Omental fat pad (tissue), 4 donors: Measurements from ENCODE around the gene ACSL6. TPM values are rescaled to one million over a fixed set of nuclear protein-coding genes. Genes with fewer than 3 reads are reported as not detected.

Experiments
- ATAC-seq: fragments of 150-250 bp; one replicate; pipeline ENCODE4 v1.9.1; 2016; ENCODE audit warnings: mild to moderate bottlenecking, moderate library complexity; ENCODE audit not compliant: low FRiP score
- DNase-seq: peaks from one replicate; pipeline ENCODE4 v3.0.0-alpha.2; 2019; ENCODE audit warnings: low spot score
- total RNA-seq, 4 donors: library from RNA; depleted of rRNA; stranded (reverse); fragments of >200 nt; gene quantifications; one replicate each; pipeline ENCODE4 v1.1.0, GENCODE V29; 2016
- TF ChIP-seq, protein P1 (sequence below), 3 donors: fragments of 450-650 bp; IDR thresholded peaks; one replicate each; pipeline ENCODE4 v1.5.1; 2016 to 2017; ENCODE audit warnings: antibody characterized with exemption in 3 of 3, mild to moderate bottlenecking in 3 of 3, moderate library complexity in 2 of 3

Gene ACSL6
- total RNA-seq, 4 donors from 2014 or later, result 0.75 to 1.4 (median 1.0) TPM; not detected in 1

DNA sequence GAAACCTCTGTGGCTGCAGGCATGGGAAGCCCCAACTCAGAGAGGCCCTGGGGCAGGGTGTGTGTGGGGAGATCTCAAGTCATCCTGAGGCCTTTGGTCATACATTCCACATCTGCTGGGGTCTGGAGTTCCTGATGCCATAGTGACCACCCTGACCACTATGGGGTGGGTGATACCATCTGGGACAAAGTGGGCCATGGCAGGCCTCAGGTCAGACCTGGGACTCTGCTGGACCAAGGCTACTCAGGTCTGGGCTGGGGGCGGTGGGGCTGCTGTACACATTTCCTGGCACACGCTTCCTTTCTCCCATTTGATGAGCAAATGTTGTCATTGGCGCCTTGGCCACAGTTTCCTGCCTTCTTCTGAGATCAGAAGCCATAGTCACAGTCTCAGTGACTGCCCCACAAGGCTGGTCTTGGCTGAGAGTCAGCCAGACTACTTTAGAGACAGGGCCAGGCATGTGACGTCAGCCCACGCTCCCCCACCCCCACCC is 15.1 kb upstream of the ACSL6 start:
- DNase-seq, result no peak
- no peak for ATAC-seq
- TF ChIP-seq, protein P1, sequence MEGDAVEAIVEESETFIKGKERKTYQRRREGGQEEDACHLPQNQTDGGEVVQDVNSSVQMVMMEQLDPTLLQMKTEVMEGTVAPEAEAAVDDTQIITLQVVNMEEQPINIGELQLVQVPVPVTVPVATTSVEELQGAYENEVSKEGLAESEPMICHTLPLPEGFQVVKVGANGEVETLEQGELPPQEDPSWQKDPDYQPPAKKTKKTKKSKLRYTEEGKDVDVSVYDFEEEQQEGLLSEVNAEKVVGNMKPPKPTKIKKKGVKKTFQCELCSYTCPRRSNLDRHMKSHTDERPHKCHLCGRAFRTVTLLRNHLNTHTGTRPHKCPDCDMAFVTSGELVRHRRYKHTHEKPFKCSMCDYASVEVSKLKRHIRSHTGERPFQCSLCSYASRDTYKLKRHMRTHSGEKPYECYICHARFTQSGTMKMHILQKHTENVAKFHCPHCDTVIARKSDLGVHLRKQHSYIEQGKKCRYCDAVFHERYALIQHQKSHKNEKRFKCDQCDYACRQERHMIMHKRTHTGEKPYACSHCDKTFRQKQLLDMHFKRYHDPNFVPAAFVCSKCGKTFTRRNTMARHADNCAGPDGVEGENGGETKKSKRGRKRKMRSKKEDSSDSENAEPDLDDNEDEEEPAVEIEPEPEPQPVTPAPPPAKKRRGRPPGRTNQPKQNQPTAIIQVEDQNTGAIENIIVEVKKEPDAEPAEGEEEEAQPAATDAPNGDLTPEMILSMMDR (IDR thresholded peaks at IDR 0.05), result no peak

DNA sequence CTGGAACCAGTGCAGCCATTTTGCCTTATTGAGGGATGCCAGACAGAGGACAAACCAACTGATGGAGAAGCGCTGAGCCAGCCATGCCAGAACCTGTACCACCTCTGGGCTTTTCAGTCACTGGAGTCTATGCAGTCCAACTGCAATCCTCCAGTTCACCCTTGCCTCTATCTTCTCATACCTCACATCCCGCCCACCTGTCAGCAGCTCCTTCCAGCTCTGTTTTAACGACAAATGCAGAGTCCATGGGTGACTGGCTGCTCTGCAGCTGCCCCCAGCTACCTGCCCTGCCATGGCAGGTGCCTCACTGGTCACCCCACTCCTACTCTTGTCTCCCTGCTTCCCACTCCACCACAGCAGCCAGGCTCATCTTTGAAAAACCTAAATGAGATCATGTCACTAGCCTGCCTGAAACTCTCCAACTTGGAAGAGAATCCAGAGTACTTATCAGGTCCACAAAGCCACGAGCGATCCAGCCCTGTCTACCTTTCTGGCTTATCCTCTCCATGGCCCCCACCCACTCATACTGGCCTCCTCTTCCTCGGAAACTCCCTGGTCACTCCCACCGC is 14.0 kb upstream of the ACSL6 start:
- TF ChIP-seq, protein P1 (IDR thresholded peaks at IDR 0.05), result no peak
- ATAC-seq, result no peak
- DNase-seq, result no peak

DNA sequence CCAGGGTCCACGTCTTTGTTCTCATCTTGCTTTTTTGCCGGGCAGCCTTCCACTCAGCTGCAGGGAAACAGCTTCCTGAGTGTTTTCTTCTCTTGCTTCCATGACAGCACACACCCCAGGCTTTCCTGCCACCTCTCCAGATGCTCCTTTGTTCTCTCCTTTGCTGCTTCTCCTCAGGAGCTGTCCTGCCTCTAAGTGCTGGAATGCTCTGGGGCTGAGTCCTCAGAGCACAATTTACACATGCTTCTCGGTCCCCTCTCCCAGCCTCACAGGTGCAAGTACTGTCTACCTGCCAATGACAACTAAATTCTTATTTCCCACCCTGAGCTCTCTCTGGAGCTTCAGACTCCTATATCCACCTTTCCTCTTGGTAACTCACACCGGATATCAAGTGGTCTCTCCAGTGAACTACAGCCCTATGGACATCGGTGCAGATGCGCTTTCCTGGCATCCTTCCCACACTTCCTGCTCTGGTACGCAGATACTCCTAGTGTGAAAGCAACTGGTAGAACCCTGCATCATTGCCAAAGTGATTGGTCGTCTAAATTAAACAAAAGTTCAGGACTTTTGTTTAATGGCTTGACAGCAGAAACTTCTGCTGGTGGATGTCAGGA is 13.4 kb upstream of the ACSL6 start:
- no peak for DNase-seq
- TF ChIP-seq, protein P1 (IDR thresholded peaks at IDR 0.05), result no peak
- ATAC-seq, result no peak

DNA sequence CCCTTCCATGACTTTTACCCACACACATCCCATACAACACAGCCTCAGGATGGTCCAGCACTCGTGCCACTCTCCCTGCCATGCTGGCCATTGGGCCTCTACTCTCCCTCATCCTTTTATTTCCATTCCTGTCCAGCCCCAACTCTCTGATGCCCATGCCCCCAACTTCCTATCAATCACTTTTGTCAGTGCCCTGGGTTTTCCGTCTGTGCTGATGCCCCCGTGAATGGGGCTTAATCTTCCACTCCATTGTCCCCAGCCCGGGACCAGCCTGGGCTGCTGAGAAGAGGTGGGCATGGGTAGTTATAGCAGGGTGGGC is 12.6 kb upstream of the ACSL6 start:
- ATAC-seq (no peak), DNase-seq (no peak)
- TF ChIP-seq, protein P1 (IDR thresholded peaks at IDR 0.05), result no peak

DNA sequence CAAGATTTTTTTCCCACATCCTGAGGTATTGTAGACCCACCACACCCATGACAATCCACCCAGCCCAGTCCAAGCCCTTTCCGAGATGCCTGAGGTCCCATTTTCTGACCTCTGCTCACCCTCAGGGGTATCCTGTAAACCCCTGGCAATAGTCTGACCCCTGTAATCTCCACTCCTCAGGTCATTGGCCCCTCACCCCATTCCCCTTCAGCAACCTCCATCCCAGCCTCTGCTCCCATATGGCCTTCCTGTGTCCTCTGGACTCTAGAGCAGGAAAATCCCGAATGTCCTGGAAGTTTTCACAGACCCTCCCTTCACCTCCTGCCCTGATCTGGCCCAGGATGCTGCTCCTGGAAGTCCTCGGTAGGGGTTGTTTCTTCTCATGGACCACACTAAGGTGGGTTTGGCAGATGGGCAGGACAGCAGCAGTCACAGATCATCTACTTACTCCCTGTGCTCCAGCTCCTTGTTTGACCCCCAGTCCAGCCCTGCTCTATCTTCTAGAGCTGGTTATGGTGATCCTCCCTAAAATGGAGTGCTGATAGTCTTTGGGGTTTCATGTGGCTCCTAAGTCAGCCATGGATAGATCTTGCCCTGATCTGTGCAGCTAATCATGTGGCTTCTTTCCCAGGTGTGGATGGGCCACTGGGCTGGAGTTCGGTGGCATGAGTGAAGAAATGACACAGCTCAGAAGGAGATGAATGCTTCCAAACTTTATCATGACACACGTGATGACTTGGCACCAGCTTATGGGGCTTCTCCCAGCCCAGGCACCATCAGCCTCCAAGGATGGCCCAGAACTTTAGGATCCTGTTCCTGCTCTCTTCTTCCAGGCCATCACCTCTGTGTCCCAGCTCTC is 12.0 kb upstream of the ACSL6 start:
- no peak for DNase-seq

DNA sequence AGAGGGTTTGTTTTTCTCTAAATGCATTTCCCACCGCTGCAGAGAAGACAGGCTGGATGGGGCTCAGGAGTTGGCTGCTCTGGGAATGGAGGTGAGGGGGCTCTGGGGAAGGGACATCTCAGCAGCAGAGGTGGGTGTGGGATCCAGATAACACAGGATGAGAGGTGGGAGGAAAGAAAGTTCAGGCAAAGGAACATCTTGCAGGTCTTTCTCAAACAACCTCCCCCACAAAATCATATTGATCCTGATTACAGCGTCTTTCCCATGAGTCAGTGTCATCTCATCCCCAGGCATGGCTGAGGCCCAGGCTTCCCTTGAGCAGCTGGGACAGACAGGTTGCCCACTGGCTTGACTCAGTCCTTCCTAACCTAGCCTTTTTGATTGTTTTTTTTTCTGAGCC is 11.3 kb upstream of the ACSL6 start:
- DNase-seq, result no peak
- no peak for ATAC-seq
- TF ChIP-seq, protein P1 (IDR thresholded peaks at IDR 0.05), result no peak

More for the DNA sequence above, 12.0 kb upstream of the ACSL6 start:
- TF ChIP-seq, protein P1 (IDR thresholded peaks at IDR 0.05), result no peak
- ATAC-seq, result no peak
